GM12865 (cell line): Measurements from ENCODE around the gene ZNF248.

Source experiments
- DNase-seq: peaks from one replicate; pipeline ENCODE4 v3.0.0; 2010; ENCODE audit warnings: low read depth
- H3K4me3 ChIP-seq: 2 replicates; pipeline ENCODE4 v1.5.1; 2011; ENCODE audit warnings: mild to moderate bottlenecking, low read depth, low read length, control low read depth
- CTCF ChIP-seq: IDR thresholded peaks from 2 replicates; pipeline ENCODE4 v1.5.1; 2011; ENCODE audit warnings: low read length, control low read depth, low read depth, inconsistent platforms; ENCODE audit not compliant: insufficient read depth; ENCODE audit errors: missing control alignments

Gene ZNF248

GRCh38 chr10:37831495-37832333 is 25.7 kb downstream of the ZNF248 start:
- DNase-seq: no peak
- TF ChIP-seq CTCF: no peak
- H3K4me3 ChIP-seq: no peak overlapping the region

- DNase-seq: no peak
- no peak for TF ChIP-seq CTCF
- H3K4me3 ChIP-seq: no peak overlapping the region
These were observed 30.6 kb downstream of the ZNF248 start for GRCh38 chr10:37826806-37827205.

GRCh38 chr10:37821237-37821636 is 36.2 kb downstream of the ZNF248 start:
- no peak overlapping the region for H3K4me3 ChIP-seq
- no peak for DNase-seq
- no peak for TF ChIP-seq CTCF

- H3K4me3 ChIP-seq: no peak overlapping the region
- no peak for DNase-seq
- TF ChIP-seq CTCF: no peak
These were observed 37.6 kb downstream of the ZNF248 start for GRCh38 chr10:37819797-37820196.

- no peak overlapping the region for H3K4me3 ChIP-seq
- no peak for DNase-seq
- TF ChIP-seq CTCF: no peak
These were observed 41.1 kb downstream of the ZNF248 start for GRCh38 chr10:37816290-37816689.

GRCh38 chr10:37813763-37814162 is 43.6 kb downstream of the ZNF248 start:
- no peak overlapping the region for H3K4me3 ChIP-seq
- no peak for DNase-seq
- no peak for TF ChIP-seq CTCF

- no peak overlapping the region for H3K4me3 ChIP-seq
- no peak for TF ChIP-seq CTCF
- no peak for DNase-seq
These were observed 45.1 kb downstream of the ZNF248 start for GRCh38 chr10:37812290-37812689.
